GM18861 (cell line): Measurements from ENCODE around the gene TNNI2.

Experiments
- ATAC-seq: cut with Tn5 transposase; IDR thresholded peaks from one replicate; pipeline ENCODE4 v1.9.1; 2021; ENCODE audit not compliant: unreplicated experiment

Gene TNNI2

DNA sequence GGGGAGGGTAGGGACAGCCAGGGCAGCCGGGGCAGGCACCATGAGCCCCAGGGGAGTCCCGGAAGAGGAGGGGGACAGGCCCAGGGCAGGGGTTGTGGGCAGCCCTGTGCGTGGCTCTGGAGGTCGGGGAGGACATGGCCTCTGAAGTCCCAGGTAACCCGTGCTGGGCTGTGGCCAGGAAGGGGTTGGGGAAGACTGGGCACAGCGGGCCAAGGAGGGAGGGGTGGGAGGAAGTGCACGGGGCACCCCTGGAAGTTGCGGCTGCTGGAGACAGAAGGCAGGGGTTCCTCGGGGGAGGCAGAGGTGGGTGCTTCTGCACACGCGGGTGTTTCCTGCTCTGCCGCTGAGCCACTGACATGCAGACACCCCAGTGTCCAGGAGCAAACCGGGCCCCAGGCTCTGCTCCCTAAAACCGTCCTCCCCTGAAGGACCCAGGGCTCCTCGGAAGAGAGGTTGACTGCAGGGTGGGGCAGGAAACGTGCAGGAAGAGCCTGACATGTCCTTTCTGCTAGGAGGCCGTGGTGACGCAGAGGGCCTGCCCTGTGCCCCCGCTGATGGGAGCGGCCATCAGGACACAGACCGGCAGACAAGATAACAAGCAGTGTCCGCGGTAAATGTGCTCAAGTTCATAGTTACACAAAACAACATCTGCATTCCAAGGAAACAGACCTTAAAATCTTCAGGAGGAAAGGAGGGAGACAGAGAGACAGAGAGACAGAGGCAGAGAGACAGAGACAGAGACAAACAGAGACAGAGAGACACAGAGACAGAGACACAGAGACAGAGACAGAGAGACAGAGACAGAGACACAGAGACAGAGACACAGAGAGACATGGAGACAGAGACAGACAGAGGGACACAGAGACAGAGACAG is 5.7 kb downstream of the TNNI2 start:
- ATAC-seq: no peak

DNA sequence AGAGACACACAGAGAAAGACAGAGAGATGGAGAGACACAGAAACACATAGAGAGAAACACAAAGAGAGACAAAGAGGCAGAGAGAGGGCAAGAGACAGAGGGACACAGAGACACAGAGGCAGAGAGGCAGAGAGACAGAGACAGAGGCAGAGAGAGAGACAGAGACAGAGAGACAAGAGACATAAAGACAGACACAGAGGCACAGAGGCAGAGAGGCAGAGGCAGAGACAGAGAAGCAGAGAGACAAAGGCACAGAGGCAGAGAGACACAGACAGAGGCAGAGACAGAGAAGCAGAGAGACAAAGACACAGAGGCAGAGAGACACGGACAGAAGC is 6.3 kb downstream of the TNNI2 start:
- no peak for ATAC-seq

DNA sequence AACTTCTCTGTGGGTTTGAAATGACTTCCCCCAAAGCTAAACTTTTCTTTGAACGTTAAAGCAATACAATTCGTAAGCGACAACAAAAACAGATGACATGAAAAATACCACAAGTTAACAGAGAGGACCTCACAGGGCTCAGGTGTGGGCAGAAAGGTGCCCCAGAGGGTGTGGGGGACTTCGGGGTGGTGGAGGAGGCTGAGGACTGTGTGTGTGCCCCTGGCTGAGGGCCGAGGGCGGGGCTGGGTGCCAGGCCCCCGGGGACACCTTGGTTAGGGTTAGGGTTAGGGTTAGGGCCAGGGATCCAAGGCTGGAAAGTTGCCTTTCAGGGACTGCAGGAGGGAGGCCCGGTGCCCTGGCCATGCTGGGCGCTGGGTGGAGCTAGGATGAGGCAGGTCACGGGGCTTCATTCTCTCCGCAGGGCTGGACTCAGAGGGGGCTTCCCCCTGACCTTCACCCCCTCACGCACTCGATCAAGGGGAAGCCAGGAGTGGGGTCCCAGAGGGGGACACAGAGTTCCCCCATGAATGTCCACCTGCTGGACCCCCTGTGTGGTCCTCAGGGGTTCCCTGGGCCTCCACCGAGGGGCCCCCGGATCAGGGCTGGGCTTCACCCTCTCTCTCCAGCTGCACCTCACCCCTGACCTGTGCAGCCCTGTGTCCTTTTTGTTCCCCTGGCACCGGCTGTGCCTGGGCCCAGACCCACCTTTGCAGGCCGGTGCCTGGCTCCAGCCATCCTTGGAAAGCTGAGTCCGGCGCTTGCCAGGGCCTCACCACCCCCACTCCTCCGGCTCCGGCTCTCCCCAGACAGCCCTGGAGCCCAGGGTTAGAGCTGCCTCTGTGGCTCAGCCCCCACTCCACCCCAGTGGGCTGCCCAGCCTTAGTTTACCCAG is 7.0 kb downstream of the TNNI2 start:
- ATAC-seq: no peak

DNA sequence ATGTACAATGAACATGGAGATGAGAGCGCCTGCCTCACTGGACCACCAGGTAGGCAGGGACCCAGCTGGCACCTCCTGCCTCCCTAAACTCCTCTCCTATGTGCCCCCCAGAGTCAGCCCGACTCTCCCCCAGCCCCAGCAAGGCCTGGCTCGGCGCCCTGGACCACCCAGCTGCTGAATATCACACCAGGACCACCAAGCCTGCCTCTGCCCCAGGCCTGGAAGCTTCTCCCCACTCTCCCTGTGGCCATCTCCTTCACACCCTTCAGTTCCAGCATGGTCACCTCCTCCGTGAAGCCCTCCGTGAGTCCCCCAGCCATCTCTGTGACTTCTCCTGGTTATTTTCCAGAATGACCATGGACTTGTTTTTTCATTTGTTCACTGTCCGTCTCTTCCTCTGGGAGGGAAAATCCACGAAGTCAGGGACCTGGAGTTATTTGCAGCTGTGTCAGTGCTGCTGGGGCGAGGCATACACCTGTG is 7.7 kb downstream of the TNNI2 start:
- no peak for ATAC-seq

DNA sequence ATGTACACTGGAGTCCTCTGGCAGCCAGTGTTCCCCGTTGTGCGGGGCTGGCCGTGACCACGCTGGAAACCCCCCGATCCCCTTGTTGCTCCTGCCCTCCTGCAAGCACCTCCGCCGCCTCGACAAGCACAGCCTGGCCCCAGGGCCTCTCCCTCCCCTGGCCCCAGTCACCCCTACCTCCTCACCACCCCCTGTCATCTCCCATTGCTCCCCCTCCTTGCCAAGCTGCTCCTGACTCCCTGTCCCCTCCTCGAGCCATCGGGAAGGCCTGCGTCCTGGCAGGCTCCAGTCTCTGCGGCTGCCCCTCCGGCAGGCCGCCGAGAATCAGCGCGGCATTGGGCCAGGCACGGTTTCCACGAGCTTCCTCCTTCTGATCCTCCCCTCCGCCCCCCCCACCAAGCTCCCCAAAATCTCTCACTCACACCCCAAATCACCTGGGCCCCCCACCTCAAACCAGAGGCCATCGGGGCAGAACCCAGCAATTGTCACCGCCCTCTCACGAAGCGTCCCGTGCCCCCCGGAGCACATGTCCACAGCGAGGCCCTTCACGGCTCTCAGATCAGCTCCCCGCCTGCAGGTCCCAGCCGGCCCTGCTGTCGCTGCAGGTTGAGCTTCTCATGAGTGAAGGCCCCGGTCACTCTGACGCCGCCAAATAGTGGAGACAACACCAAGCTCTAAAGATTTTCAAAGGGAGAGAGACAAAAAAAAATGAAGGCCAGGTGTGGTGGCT is 8.4 kb downstream of the TNNI2 start:
- no peak for ATAC-seq

DNA sequence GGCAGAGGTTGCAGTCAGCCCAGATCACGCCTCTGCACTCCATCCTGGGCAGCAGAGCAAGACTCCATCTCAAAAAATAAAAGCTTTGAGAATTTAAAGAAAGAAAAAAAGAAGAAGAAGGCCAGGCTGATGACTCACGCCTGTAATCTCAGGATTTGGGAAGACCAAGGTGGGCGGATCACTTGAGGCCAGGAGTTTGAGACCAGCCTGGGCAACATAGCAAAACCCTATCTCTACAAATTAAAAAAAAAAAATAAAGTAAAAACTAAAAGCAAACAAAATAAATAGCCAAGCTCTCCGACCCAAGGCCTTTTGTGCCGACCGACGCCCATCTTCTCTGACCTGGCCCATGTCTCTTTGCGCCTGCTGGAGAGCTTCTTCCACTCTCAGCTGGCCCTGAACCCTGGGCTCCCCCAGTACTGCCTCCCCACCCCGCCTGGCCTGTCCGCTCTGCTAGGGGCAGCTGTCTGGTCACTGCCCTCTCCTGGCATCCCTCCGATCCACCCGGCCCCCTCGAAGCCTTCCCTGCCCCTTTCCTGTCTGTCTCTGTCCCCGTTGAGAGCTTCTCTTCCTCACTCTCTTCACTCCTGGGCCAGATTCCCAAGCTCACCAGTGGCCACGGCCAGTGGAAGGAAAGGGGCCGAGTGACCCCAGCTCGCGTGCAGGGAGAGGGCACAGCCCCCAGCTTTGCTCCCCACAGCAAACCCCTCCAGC is 9.3 kb downstream of the TNNI2 start:
- no peak for ATAC-seq

DNA sequence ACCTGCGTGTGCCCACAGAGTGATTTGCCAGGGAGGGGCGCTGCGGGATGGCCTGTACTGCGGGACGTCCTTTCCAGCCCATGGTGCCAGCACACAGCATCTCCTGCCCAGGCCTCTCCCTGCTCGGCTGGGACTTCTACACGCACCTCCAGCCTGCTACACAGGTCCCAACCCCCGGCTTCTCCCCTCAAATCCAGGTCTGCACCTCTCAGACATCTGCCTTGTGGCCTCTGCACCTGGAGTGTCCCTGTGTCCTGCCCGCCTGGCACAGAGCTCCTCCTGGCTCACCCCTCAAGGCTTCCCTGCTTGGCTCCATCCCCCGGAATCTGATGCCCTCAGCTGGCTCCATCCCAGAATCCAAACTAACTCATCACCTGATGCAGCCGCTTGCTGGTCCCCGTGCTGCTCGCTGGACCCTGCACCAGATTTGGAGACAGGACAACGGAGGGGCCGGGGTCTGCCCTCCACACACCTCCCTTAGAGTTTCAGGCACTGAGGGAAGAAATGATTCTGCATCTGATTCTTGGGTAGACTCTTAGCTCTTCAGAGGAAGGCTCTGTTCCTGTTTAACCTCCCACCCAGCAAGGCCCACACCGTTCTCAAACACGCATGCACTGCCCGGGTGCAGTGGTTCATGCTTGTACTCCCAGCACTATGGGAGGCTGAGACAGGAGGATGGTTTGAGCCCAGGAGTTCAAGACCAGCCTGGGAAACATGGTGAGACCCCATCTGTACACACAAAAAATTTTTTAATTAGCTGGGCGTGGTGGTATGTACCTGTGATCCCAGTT is 10.1 kb downstream of the TNNI2 start:
- ATAC-seq: no peak

DNA sequence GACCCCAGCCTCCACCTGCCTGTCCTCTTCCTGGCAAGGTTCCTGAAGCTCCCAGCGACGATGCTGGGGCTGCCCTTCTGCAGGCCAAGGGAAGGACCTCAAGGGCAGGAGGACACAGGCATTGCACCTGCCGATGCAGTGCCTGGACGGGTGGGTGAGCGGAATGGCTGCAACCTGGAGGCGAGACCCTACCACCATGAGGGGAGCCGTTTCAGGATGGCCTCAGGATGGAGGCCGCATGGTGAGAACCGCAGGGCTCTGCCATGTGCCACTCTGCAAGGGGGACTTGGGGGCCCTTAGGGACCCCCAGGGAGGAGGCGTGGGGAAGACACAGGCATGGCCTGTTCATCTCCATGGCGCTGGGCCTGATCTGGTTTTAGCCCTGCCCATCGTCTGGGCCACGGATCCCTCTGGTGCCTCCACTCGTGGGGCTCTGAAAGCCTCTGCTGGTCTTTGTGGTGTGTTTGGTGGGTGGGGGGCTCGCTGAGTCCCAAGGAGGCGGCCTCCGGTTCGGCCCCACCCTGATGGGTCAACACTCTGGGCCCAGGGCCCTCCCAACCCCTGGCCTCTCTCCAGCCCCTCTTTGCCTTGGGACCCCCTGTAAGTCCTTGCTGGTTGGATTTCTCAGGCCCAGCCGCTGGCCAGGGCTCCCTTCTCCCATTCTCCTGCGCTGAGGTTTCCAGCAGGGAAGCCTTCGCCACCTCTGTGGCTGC is 12.8 kb downstream of the TNNI2 start:
- ATAC-seq: no peak

DNA sequence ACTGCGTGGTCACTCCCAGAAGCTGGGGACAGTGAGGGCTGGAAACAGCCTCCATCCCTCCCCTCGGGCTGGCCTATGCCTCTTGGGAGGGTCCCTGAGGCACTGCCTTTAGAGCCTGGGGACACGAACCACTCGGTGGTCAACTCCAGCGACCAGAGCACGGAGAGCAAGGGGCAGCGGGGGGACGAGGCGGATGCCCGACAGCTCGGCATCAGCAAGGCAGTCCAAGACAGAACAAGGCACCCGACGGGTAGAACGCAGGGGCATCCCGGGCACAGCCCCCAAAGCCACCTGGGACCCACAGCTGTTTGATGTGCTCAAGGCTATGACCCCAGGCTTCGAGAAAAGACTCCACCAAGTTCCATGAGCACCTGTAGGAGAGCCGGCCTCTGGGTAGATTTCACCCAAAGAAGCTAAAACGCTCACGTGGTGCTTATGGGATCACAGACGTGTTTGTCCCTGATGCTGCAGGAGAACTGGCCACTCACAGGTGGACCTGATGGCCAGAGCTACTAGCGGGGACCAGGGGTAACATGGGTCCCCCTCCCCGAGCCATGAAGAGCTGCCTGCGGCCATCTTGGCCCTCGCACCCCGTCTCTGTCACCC is 13.6 kb downstream of the TNNI2 start:
- ATAC-seq: peak; percentile 1

DNA sequence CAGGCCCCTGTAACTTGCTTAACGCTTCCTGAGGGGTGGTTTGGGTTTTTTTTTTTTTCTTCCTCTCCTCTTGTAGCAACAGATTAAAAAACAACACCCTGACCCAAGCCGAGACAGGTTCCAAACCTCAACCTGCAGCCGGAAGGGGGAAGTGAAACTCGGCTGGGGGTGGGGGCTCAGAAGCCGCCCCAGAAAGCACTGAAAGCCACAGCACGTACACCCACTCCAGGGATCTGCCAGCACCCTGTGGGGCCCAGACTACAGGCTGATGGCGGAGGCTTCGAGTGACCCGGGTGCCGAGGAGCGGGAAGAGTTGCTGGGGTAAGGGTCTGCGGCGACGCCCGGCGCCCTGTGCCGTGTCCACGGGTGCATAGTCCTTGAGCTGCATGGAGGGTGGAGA is 14.1 kb downstream of the TNNI2 start, which contains the start of gene LSP1:
Gene LSP1 (plus strand): TSS at position 208 of the 400 bp plus-strand sequence. CDS start 61 bp downstream, at position 269.
- peak; percentile 34 for ATAC-seq

DNA sequence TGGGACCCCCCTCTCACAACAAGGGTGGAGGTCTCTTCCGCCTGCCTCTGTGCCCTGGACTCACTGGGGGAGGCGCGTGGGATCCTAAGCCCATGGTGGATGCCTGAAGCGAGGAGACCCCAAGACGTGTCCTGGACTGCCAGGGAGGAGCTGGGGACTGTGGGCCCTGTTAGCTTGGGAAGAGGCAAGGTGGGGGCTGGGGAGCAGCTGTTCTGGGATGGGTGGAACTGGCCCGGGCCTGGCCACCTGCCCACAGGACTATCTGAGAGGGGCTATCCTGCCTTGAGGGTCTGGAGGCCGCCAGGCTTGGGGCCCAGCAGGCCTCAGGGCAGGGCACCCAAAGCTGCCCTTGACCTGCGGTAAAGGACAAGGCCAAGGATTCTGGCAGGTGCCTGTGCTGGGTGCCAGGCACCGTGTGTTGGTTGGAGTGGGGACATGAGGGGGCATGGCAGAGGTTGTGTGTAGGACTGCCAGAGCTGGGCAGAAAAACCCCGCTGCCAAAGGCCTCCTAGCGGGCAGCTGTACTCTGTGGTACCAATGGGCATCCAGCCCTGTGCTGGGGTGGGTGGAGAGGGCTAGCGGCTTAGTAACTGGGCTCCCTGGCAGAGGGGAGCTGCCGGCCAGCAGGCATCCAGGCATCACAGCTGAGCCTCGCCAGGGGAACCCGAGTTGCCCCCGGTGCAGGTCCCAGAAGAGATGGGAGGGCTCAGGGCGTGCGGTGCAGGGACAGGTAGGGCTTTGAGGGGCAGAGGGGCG is 14.8 kb downstream of the TNNI2 start:
- ATAC-seq: no peak

DNA sequence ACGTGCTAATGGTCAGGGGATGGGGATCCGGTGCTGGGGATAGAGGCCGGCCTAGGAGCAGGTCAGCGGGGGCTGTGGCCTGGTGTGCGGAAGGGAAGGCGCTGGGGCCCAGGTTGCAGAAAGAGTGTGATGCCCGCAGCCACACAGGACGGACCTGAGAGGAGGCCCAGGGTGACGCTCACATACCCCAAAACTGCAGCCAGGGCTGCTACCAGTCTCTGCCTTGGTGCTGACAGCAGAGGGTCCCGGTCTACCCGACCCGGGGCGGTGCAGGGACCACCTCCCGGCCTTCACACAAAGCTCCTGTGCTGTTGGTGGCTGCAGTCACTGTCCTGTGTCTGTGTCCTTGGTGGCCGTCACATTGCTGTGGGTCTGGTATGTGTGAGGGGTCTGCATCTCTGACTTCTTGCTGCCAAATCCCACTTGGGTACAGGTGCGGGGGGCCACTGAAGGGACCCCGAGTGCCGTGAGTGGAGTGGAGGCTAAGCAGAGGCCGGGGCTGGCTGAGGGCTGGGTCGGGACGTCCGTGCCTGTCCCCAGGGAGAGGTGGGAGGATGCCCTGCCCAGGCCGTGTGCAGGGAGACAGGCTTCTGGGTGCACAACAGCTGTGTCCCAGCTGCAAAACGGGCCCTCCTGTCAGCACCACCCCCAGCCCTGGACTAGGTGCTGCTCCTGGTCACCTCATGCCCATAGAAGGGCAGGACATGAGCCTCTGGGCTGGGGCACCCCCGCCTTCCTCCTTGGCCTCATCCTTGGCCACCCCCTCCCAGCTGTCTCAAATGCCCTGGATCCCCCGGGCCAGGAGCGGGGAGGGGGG is 15.6 kb downstream of the TNNI2 start:
- peak; percentile 19 for ATAC-seq

DNA sequence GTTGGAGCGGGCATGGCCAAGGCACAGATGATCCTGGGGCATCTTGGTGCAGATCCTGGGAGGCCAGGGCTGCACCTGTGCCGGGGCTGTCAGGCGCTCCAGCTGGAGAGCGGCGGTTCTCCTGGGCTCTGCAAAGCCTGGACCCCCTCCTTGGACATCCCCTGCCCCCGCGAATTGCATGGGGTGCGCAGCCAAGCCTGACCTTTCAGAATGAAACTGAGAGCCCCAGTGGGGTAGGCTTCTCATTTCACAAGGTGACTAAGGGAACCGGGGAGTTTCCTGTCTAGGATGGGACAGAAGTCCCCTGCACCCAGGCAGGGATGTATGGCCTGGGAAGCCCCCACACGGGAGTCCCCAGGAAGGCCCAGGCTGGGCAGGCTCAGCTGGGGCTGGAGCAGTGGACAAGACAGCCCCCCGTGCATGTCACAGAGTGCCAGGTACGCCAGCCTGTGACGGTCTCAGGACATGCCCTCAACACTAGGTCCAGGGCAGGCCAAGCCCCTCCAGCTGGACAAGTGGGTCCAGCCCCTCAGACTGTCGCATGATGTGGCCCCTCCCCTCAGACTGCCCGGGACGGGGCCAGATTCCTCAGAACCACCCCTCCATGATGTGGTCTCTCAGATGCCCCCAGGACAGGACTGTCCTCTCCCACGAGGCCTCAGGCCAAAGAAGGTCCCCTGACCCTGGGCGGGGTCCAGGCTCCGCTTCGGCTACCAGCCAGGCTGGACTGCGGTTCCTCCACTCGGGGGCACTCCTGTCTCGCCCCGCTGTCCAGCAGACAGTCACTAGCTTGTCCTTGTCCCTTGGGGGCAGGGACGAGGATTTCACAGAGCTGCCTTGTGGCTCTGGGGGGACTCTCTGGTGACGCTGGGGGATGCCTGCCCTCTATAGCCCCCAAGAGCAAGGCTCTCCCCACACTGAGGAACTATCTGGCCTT is 16.4 kb downstream of the TNNI2 start:
- ATAC-seq: peak; percentile 31

DNA sequence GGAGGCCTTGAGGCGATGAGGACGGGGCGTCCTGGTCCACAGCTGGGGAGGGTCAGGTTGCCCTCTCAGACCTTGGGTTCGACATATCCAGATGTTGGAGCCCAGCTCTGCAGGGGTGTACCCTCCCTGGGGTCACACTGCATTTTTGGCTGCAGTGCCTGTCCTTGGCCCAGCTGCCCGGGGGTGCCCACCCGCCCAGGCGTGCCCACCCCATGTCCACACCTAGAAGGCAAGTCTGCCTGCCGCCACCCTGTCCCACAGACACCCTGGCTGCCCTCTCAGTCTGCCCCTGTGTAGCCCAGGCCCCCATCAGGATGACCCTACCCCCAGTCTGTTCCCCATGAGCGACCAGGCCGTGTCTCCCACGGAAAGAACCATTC is 17.1 kb downstream of the TNNI2 start:
- no peak for ATAC-seq

DNA sequence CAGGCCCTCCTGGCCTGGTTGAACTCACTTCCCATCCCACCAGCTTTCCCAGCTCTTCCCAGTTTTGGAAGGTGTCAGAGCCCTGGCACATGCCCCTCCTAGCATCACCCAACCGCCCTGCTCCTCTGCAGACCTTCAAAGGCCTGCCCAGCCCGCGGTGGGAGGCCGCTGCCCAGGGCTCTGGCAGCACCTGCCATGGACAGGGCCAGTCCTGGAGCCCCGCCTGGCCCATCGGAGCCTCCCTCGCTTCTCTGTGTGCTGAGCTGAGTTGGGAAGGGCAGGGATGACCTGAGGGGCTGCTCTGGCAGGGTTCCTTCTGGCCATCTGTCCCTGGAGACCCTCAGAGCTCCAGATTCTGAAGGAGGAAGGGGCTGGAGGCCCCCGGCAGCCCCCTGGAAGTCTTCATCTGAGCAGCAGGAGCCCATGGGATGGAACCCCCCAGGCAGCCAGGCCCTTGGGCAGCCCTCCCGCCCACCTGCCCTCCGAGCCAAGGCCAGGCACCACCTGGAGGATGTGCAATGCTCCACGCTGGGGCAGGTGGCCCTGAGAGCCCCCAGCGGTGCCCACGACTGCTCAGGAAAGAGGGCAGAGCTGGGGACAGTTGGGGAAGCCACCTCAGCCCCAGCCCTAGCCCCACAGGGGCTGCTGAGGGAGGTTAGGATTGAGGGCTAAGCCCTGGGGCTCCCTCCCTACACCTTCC is 17.7 kb downstream of the TNNI2 start:
- ATAC-seq: no peak
